Mesenchymal stem cell (in vitro differentiated cells and primary cell): ENCODE measurements around the gene KIF24. TPM values are rescaled to one million over a fixed set of nuclear protein-coding genes. Genes with fewer than 3 reads are reported as not detected.

Experiments used
- DNase-seq: peaks from one replicate; pipeline ENCODE4 v3.0.0-alpha.2; 2013
- H2AFZ ChIP-seq: one replicate; pipeline ENCODE4 v1.6.1; 2013; ENCODE audit warnings: low read depth, mild to moderate bottlenecking, control low read depth, inconsistent platforms, low read length, moderate library complexity
- H2AK5ac ChIP-seq: 2 replicates; pipeline ENCODE4 v1.6.1; 2013; ENCODE audit warnings: low read length, moderate library complexity, mild to moderate bottlenecking, inconsistent platforms; ENCODE audit not compliant: severe bottlenecking
- H2BK120ac ChIP-seq: one replicate; pipeline ENCODE4 v1.6.1; 2013; ENCODE audit warnings: low read depth, mild to moderate bottlenecking, inconsistent platforms, low read length, moderate library complexity
- H2BK12ac ChIP-seq, 2 experiments: one replicate each; pipeline ENCODE4 v1.6.1; 2013; ENCODE audit warnings: inconsistent platforms in 2 of 2, low read length in 2 of 2, mild to moderate bottlenecking in 2 of 2, moderate library complexity in 2 of 2, control low read depth in 1 of 2
- H2BK15ac ChIP-seq: one replicate; pipeline ENCODE4 v1.6.1; 2013; ENCODE audit warnings: mild to moderate bottlenecking, low read depth, inconsistent platforms; ENCODE audit not compliant: poor library complexity, severe bottlenecking
- H2BK5ac ChIP-seq: 2 replicates; pipeline ENCODE4 v1.6.1; 2013; ENCODE audit warnings: low read depth, mild to moderate bottlenecking, low read length, control low read depth, inconsistent platforms; ENCODE audit not compliant: poor library complexity, severe bottlenecking
- H3K14ac ChIP-seq, 2 experiments: one replicate each; pipeline ENCODE4 v1.6.1; 2013; ENCODE audit warnings: inconsistent platforms in 2 of 2, low read length in 2 of 2, control low read depth in 1 of 2, mild to moderate bottlenecking in 1 of 2, moderate library complexity in 1 of 2
- H3K18ac ChIP-seq, 2 experiments: one replicate each; pipeline ENCODE4 v1.6.1; 2013; ENCODE audit warnings: inconsistent platforms in 2 of 2, low read length in 2 of 2, control low read depth in 1 of 2, low read depth in 1 of 2, mild to moderate bottlenecking in 1 of 2
- H3K23ac ChIP-seq, 2 experiments: one replicate each; pipeline ENCODE4 v1.6.1; 2013; ENCODE audit warnings: inconsistent platforms in 2 of 2, low read length in 2 of 2, mild to moderate bottlenecking in 2 of 2, moderate library complexity in 2 of 2, control low read depth in 1 of 2
- H3K27ac ChIP-seq: 2 replicates; pipeline ENCODE4 v1.5.1; 2013; ENCODE audit warnings: mild to moderate bottlenecking, moderate library complexity, low read length, control low read depth, inconsistent platforms; ENCODE audit not compliant: poor library complexity, severe bottlenecking
- H3K27me3 ChIP-seq, 2 experiments: 2 replicates each; pipeline versions ENCODE4 v1.6.1 to v1.7.0; 2013; ENCODE audit warnings: low read length in 2 of 2, mild to moderate bottlenecking in 2 of 2, moderate library complexity in 2 of 2, control low read depth in 1 of 2, inconsistent platforms in 1 of 2; ENCODE audit not compliant: control insufficient read depth in 1 of 2, insufficient read depth in 1 of 2
- H3K36me3 ChIP-seq, 2 experiments: 2 replicates each; pipeline versions ENCODE4 v1.6.1 to v1.7.0; 2013; ENCODE audit warnings: low read length in 2 of 2, control low read depth in 1 of 2, inconsistent platforms in 1 of 2, low read depth in 1 of 2, mild to moderate bottlenecking in 1 of 2; ENCODE audit not compliant: insufficient read depth in 2 of 2, control insufficient read depth in 1 of 2
- H3K4ac ChIP-seq, 2 experiments: one replicate each; pipeline ENCODE4 v1.6.1; 2013; ENCODE audit warnings: inconsistent platforms in 2 of 2, low read length in 2 of 2, mild to moderate bottlenecking in 2 of 2, moderate library complexity in 2 of 2, control low read depth in 1 of 2, low read depth in 1 of 2
- H3K4me1 ChIP-seq: 2 replicates; pipeline ENCODE4 v1.6.1; 2013; ENCODE audit warnings: low read depth, low read length, control low read depth; ENCODE audit not compliant: control insufficient read depth, insufficient read depth
- H3K4me2 ChIP-seq: 2 replicates; pipeline ENCODE4 v1.6.1; 2013; ENCODE audit warnings: low read length, mild to moderate bottlenecking, inconsistent platforms; ENCODE audit not compliant: poor library complexity, severe bottlenecking
- H3K4me3 ChIP-seq, 2 experiments: 2 replicates each; pipeline versions ENCODE4 v1.5.1 to v1.7.0; 2013; ENCODE audit warnings: low read length in 2 of 2, mild to moderate bottlenecking in 2 of 2, control low read depth in 1 of 2, low read depth in 1 of 2; ENCODE audit not compliant: insufficient read depth in 1 of 2
- H3K79me1 ChIP-seq: replicated peaks from 2 replicates; pipeline ENCODE4 v1.6.1; 2013; ENCODE audit warnings: mild to moderate bottlenecking, control low read depth, low read length, inconsistent platforms; ENCODE audit not compliant: poor library complexity, severe bottlenecking
- H3K9ac ChIP-seq: 2 replicates; pipeline ENCODE4 v1.7.0; 2013; ENCODE audit warnings: mild to moderate bottlenecking, low read length, moderate library complexity
- H3K9me3 ChIP-seq: 2 replicates; pipeline ENCODE4 v1.7.0; 2013; ENCODE audit warnings: mild to moderate bottlenecking, low read length; ENCODE audit not compliant: control insufficient read depth
- H4K8ac ChIP-seq: one replicate; pipeline ENCODE4 v1.6.1; 2013; ENCODE audit warnings: inconsistent platforms, mild to moderate bottlenecking, low read length, moderate library complexity
- H4K91ac ChIP-seq: one replicate; pipeline ENCODE4 v1.6.1; 2013; ENCODE audit warnings: mild to moderate bottlenecking, low read length, inconsistent platforms
- WGBS: methylation state at CpG from one replicate; pipeline ENCODE4 v1.1.7; 2013; ENCODE audit warnings: mixed read lengths; 5-methylcytosine and 5-hydroxymethylcytosine counted together
- small RNA-seq: library from polyadenylated mRNA; stranded (forward); fragments of <200 nt; extraction: miRNeasy Mini kit (QIAGEN cat#:217004); gene quantifications from one replicate; pipeline ENCODE3, GENCODE V24; 2013; ENCODE audit warnings: low read depth

Gene KIF24

DNA sequence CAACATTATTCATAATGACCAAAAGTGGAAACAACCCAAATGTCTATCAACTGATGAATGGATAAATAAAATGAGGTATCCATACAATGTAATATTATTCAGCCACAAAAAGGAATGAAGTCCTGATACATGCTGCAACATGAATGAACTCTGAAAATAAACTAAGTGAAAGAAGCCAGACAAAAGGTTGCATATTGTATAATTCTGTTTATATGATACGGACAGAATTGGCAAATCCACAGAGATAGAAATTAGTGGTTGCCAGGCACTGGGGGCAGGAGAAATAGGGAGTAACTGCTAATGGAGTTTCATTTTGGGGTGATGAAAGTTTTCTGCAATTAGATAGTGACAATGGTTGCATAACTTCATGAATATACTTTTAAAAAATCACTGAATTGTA lies 47.0 kb downstream of the KIF24 start:
- H3K27me3 ChIP-seq, result no peaks in the 10 kb centered on the region

DNA sequence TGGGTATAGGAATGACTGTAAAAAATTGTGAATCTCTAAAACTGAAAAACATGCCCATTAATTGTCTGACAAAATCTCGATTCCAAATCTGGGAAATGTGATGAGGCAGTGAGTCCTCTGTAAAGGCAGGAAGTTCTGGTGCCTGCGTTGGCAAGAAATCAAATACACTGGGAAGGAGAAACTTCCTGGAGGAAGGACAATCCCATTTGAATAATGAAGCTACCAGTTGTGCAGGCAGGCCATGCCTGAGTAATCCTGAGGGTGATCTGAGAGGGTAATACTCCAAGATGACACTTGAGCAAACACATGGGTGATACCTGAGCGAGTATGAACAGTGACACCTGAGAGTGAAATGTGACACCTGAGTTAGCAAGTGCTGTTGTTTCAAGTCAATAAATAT lies 49.7 kb downstream of the KIF24 start:
- no peaks in the 10 kb centered on the region for H3K4me1 ChIP-seq
- no peak overlapping the region for H2BK12ac ChIP-seq
- H3K9ac ChIP-seq, result no peak overlapping the region
- H3K4me3 ChIP-seq, result no peak overlapping the region
- no peak overlapping the region for H2AFZ ChIP-seq
- WGBS, result 93% methylated on average over 3 of the region's 3 CpGs
- H3K4ac ChIP-seq, result no peak overlapping the region
- H4K91ac ChIP-seq, result no peak overlapping the region
- DNase-seq, result no peak
- no peaks in the 10 kb centered on the region for H3K36me3 ChIP-seq
- no peak overlapping the region for H2BK5ac ChIP-seq
- H3K27me3 ChIP-seq, result no peaks in the 10 kb centered on the region
- no peak overlapping the region for H2AK5ac ChIP-seq
- no peak overlapping the region for H3K18ac ChIP-seq
- H3K14ac ChIP-seq, result no peak overlapping the region
- no peak overlapping the region for H4K8ac ChIP-seq
- no peak overlapping the region for H3K4me2 ChIP-seq
- H2BK120ac ChIP-seq, result no peak overlapping the region
- H3K23ac ChIP-seq, result no peak overlapping the region
- no peak overlapping the region for H2BK15ac ChIP-seq
- H3K27ac ChIP-seq, result no peak overlapping the region
- no peaks in the 10 kb centered on the region for H3K79me1 ChIP-seq
- no peaks in the 10 kb centered on the region for H3K9me3 ChIP-seq

More for the DNA sequence above, 47.0 kb downstream of the KIF24 start:
- Histone ChIP-seq H3K18ac (no peak overlapping the region), H2BK5ac (no peak overlapping the region), H3K9ac (no peak overlapping the region), H3K4me1 (no peaks in the 10 kb centered on the region), H2AK5ac (no peak overlapping the region), H3K79me1 (no peaks in the 10 kb centered on the region), H3K27ac (no peak overlapping the region), H2BK120ac (no peak overlapping the region), H2AFZ (no peak overlapping the region), H3K14ac (no peak overlapping the region), H4K91ac (no peak overlapping the region), H3K4me2 (no peak overlapping the region), H4K8ac (no peak overlapping the region), H2BK12ac (no peak overlapping the region), H3K4me3 (no peak overlapping the region), H3K23ac (no peak overlapping the region), H3K9me3 (no peaks in the 10 kb centered on the region), H2BK15ac (no peak overlapping the region), H3K4ac (no peak overlapping the region), H3K36me3 (no peaks in the 10 kb centered on the region)
- 91% methylated on average over 1 of the region's 1 CpG for WGBS
- no peak for DNase-seq

Small RNA genes within 50 kb of the gene (small RNA-seq; reads per million reads assigned to genes)
- gene RNU2-50P, result not detected
